Calu3 (cell line): ENCODE data around the gene FHL3. TPM values are rescaled to one million over a fixed set of nuclear protein-coding genes. Genes with fewer than 3 reads are reported as not detected.

Experiments
- BruUV-seq: library from RNA; stranded (reverse); fragments of 400-500 nt; replicated peaks from 2 replicates; lab custom pipeline; 2021; lab: Mats Ljungman, UMichigan
- CTCF ChIA-PET: fragments of 300-600 bp; sonication (Branson Sonifier 250); formaldehyde crosslinking; loops from one replicate; lab custom pipeline; 2022; ENCODE audit warnings: antibody characterized with exemption; lab: Charles Lee
- DNase-seq: peaks from one replicate; pipeline ENCODE4 v3.0.0; 2022
- H3K27ac Mint-ChIP-seq: one replicate; pipeline ENCODE4 v1.8.0; 2022; ENCODE audit warnings: mixed read lengths; ENCODE audit not compliant: unreplicated experiment
- H3K27me3 Mint-ChIP-seq: one replicate; pipeline ENCODE4 v1.8.0; 2022; ENCODE audit warnings: mixed read lengths; ENCODE audit not compliant: unreplicated experiment
- H3K36me3 Mint-ChIP-seq: one replicate; pipeline ENCODE4 v1.8.0; 2022; ENCODE audit warnings: mild to moderate bottlenecking, moderate library complexity, mixed read lengths; ENCODE audit not compliant: insufficient read depth, unreplicated experiment
- H3K4me1 Mint-ChIP-seq: one replicate; pipeline ENCODE4 v1.8.0; 2022; ENCODE audit warnings: mild to moderate bottlenecking, low read depth, mixed read lengths; ENCODE audit not compliant: unreplicated experiment
- H3K4me3 Mint-ChIP-seq: one replicate; pipeline ENCODE4 v1.8.0; 2022; ENCODE audit warnings: mild to moderate bottlenecking, low read depth, moderate library complexity, mixed read lengths; ENCODE audit not compliant: unreplicated experiment
- H3K9me3 Mint-ChIP-seq: one replicate; pipeline ENCODE4 v1.8.0; 2022; ENCODE audit warnings: low read depth, mixed read lengths; ENCODE audit not compliant: unreplicated experiment
- intact Hi-C: fragments of 100-400 bp; cut with micrococcal nuclease; formaldehyde crosslinking; loops from one replicate; pipeline ENCODE4 v1.10.0; 2022; ENCODE audit not compliant: unreplicated experiment
- total RNA-seq: library from RNA; stranded (reverse); gene quantifications from 2 replicates; pipeline ENCODE4 v1.2.3, GENCODE V29; 2022
- TF ChIP-seq, protein P1 (sequence below): fragments of 200-600 bp; IDR thresholded peaks from one replicate; pipeline ENCODE4 v1.8.0; 2022; ENCODE audit warnings: antibody characterized with exemption; ENCODE audit not compliant: unreplicated experiment

Gene FHL3
- total RNA-seq, 1 experiment from 2014 or later, result 20.4 TPM

DNA sequence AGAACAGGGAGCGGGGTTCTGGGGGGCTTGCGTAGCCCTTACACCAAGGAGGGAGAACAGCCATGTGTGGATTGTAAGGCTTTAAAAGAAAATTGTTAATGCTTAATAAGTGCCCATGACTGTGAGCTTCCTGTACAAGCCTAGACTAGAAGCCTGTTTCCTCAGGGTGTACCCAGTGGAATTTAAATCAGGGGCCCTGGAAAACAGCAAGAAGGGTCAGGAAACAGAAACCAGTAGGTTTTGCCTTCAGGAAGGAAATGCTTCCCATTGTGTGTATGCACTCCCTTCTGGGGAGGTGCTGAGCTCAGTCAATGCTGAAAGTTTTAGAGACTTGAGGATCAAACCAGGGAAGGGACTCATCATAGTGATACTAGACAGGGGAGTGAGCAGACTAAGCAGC lies 19.9 kb upstream of the FHL3 start:
- Mint-ChIP-seq H3K9me3 (no peaks in the 10 kb centered on the region), H3K4me3 (no peak overlapping the region), H3K27ac (no peak overlapping the region), H3K4me1 (no peaks in the 10 kb centered on the region), H3K36me3 (peaks cover 29% of the 10 kb centered on the region), H3K27me3 (no peaks in the 10 kb centered on the region)
- DNase-seq, result no peak
- no TSS peak for BruUV-seq
- TF ChIP-seq, protein P1, sequence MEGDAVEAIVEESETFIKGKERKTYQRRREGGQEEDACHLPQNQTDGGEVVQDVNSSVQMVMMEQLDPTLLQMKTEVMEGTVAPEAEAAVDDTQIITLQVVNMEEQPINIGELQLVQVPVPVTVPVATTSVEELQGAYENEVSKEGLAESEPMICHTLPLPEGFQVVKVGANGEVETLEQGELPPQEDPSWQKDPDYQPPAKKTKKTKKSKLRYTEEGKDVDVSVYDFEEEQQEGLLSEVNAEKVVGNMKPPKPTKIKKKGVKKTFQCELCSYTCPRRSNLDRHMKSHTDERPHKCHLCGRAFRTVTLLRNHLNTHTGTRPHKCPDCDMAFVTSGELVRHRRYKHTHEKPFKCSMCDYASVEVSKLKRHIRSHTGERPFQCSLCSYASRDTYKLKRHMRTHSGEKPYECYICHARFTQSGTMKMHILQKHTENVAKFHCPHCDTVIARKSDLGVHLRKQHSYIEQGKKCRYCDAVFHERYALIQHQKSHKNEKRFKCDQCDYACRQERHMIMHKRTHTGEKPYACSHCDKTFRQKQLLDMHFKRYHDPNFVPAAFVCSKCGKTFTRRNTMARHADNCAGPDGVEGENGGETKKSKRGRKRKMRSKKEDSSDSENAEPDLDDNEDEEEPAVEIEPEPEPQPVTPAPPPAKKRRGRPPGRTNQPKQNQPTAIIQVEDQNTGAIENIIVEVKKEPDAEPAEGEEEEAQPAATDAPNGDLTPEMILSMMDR, result no peak
- CTCF ChIA-PET, result interaction anchor here (1.4 kb wide), 1 partner anchor 810 kb away, joined by 4 read pairs; no protein-coding TSS in a partner anchor
- intact Hi-C loops, result no loop called here

DNA sequence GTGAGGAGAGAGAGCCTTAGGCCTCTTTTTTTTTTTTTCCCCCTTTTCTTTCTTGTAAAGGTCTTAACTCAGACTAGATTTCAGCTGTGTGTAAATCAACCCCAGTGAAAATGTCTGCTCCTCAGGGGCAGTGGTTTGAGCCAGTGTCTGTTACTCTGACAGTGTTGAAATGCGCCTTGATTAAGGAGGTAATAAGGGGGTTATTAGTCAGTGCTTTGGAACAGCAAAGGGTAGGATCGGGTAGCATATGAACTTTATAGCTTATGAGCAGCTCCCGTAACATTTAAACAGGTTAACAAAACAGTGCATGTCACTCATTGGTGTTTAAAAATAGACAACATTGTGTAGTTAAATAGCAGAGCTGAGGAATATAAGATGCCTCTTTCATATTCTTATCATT lies 17.5 kb upstream of the FHL3 start:
- no TSS peak for BruUV-seq
- Mint-ChIP-seq H3K36me3 (peaks cover 44% of the 10 kb centered on the region), H3K27ac (no peak overlapping the region), H3K27me3 (no peaks in the 10 kb centered on the region), H3K4me1 (no peaks in the 10 kb centered on the region), H3K9me3 (no peaks in the 10 kb centered on the region), H3K4me3 (no peak overlapping the region)
- no peak for DNase-seq
- CTCF ChIA-PET, result interaction anchor here (0.6 to 0.7 kb wide), 2 partner anchors 103 to 302 kb away, joined by 3 to 4 read pairs; no protein-coding TSS in a partner anchor
- TF ChIP-seq, protein P1, result no peak
- intact Hi-C loops, result no loop called here

DNA sequence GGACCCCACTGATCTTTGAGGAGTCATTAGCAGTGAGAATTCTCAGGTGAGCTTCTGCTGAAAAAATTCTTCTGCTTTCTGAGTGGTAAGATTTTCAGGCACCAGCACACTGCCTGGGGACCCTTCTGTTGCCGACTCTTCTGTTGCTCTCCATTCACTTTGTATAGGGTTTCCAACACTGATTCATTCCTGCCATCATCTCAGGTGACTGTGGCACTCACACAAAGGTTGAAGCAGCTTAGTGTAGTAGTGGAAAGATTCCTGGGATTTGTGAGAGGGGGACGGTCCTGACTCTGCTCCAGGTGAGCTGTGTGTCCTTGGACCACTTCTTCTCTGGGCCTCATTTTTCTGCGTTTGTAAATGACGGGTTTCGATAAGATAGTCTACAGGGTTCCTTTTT lies 16.7 kb upstream of the FHL3 start:
- TF ChIP-seq, protein P1, result no peak
- DNase-seq, result no peak
- H3K36me3 Mint-ChIP-seq, result peaks cover 42% of the 10 kb centered on the region
- H3K27me3 Mint-ChIP-seq, result no peaks in the 10 kb centered on the region
- CTCF ChIA-PET, result interaction anchor here (0.7 kb wide), 1 partner anchor 303 kb away, joined by 3 read pairs; no protein-coding TSS in a partner anchor
- intact Hi-C loops, result no loop called here
- no peak overlapping the region for H3K27ac Mint-ChIP-seq
- no peak overlapping the region for H3K4me3 Mint-ChIP-seq
- BruUV-seq, result no TSS peak
- no peaks in the 10 kb centered on the region for H3K9me3 Mint-ChIP-seq
- no peaks in the 10 kb centered on the region for H3K4me1 Mint-ChIP-seq

DNA sequence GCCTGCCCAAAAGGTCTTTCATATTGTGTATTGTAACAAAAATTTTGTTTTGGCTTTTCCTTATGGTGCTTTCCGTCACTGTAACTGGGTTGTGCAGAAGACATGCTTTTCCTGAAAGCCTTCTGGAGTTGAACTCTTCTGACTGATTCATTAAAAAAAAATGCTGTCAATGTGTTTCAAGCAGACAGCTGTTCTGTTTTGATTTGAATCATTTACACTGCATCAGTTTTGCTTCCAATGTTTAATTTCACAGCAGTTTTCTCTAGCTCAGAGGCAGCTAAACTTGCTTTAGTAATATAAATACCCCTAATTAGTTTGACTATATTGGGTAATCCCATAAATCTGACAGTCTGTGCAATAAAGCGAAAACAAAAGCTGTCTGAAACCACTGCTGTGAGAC lies 15.1 kb upstream of the FHL3 start:
- intact Hi-C loops, result no loop called here
- H3K36me3 Mint-ChIP-seq, result peaks cover 40% of the 10 kb centered on the region
- H3K4me1 Mint-ChIP-seq, result no peaks in the 10 kb centered on the region
- H3K4me3 Mint-ChIP-seq, result no peak overlapping the region
- CTCF ChIA-PET, result no interaction called here
- TF ChIP-seq, protein P1, result no peak
- no peak overlapping the region for H3K27ac Mint-ChIP-seq
- H3K9me3 Mint-ChIP-seq, result no peaks in the 10 kb centered on the region
- H3K27me3 Mint-ChIP-seq, result no peaks in the 10 kb centered on the region
- no TSS peak for BruUV-seq
- no peak for DNase-seq
